ENCODE data around the gene RNLS. TPM values are rescaled to one million over a fixed set of nuclear protein-coding genes. Genes with fewer than 3 reads are reported as not detected.

RNLS gene
- total and polyA plus RNA-seq, 4 donors = 5.8 to 11.6 (median 7.9) TPM

DNA sequence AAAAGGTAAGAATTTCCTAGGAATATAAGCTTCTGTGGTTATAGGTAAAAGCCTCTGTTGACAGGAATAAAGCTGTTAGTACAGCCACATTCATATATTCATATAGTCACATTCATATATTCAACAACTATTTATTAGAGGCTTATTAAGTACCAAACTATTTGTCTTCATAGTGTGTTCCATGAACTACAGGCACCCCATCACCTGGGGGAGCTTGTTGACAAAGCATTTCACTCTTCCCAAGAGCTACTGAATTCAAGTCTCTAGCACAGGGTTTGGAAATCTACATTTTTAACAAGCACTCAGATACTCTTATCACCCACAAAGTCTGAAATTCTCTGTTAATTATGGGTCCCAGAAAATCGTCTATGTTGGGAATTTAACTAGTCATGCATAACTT, 110.6 kb downstream of the RNLS start:
- Histone ChIP-seq H3K9me3 (ENCODE audit: control insufficient read depth in 4 of 4, insufficient read depth in 3 of 4, low read length in 3 of 4) (no peaks in the 10 kb centered on the region), H3K4me1 (ENCODE audit: control insufficient read depth in 5 of 5, insufficient read depth in 5 of 5, low read length in 5 of 5) (peaks cover 0 to 16% (median 0%) of the 10 kb centered on the region in 5 donors), H3K9ac (ENCODE audit: insufficient read depth in 1 of 2, low read length in 2 of 2) (no peak overlapping the region), H3K36me3 (ENCODE audit: control insufficient read depth in 4 of 4, insufficient read depth in 4 of 4, low read length in 4 of 4) (no peaks in the 10 kb centered on the region), H3K27me3 (ENCODE audit: control insufficient read depth in 3 of 3, insufficient read depth in 3 of 3, low read length in 2 of 3) (no peaks in the 10 kb centered on the region), H3K4me3 (no peak overlapping the region), H3K27ac (ENCODE audit: low read depth in 1 of 2, low read length in 1 of 2) (no peak overlapping the region)
- TF ChIP-seq, protein P1, sequence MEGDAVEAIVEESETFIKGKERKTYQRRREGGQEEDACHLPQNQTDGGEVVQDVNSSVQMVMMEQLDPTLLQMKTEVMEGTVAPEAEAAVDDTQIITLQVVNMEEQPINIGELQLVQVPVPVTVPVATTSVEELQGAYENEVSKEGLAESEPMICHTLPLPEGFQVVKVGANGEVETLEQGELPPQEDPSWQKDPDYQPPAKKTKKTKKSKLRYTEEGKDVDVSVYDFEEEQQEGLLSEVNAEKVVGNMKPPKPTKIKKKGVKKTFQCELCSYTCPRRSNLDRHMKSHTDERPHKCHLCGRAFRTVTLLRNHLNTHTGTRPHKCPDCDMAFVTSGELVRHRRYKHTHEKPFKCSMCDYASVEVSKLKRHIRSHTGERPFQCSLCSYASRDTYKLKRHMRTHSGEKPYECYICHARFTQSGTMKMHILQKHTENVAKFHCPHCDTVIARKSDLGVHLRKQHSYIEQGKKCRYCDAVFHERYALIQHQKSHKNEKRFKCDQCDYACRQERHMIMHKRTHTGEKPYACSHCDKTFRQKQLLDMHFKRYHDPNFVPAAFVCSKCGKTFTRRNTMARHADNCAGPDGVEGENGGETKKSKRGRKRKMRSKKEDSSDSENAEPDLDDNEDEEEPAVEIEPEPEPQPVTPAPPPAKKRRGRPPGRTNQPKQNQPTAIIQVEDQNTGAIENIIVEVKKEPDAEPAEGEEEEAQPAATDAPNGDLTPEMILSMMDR (IDR thresholded peaks at IDR 0.05; ENCODE audit: control extremely low read depth, extremely low read depth) = no peak
- WGBS, 2 donors = 58 to 88% methylated on average over 1 of the region's 1 CpG
- DNase-seq (no peak), ATAC-seq (ENCODE audit: insufficient read depth, low FRiP score) (no peak)

DNA sequence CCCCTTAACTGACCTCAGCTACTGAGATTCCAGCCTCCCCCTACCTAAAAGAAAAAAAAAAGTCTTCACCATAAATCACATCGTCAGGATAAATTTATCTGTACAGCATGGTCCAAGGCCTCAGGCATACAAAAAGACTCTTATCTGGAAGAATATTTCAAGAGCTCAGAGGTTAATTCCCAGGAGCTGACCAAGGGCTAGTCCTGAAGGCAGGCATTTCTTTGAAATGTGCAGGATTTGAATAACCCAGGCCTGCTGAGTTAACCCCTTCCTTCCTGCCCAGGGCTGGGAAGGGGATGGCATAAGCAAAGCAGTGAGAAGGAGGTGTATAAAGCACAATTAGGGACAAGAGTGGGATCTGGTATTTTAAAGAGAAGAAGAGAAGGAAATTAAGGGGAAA, 111.2 kb downstream of the RNLS start:
- 55 to 68% methylated on average over 1 of the region's 1 CpG for WGBS, 2 donors
- no peaks in the 10 kb centered on the region for H3K27me3 ChIP-seq (ENCODE audit: control insufficient read depth in 3 of 3, insufficient read depth in 3 of 3, low read length in 2 of 3)
- no peak overlapping the region for H3K9ac ChIP-seq (ENCODE audit: insufficient read depth in 1 of 2, low read length in 2 of 2)
- TF ChIP-seq, protein P1 (IDR thresholded peaks at IDR 0.05; ENCODE audit: control extremely low read depth, extremely low read depth) = no peak
- H3K27ac ChIP-seq (ENCODE audit: low read depth in 1 of 2, low read length in 1 of 2) = no peak overlapping the region
- ATAC-seq (ENCODE audit: insufficient read depth, low FRiP score) = no peak
- DNase-seq = no peak
- peaks cover 0 to 18% (median 0%) of the 10 kb centered on the region in 5 donors for H3K4me1 ChIP-seq (ENCODE audit: control insufficient read depth in 5 of 5, insufficient read depth in 5 of 5, low read length in 5 of 5)
- no peaks in the 10 kb centered on the region for H3K36me3 ChIP-seq (ENCODE audit: control insufficient read depth in 4 of 4, insufficient read depth in 4 of 4, low read length in 4 of 4)
- H3K4me3 ChIP-seq = no peak overlapping the region
- H3K9me3 ChIP-seq (ENCODE audit: control insufficient read depth in 4 of 4, insufficient read depth in 3 of 4, low read length in 3 of 4) = no peaks in the 10 kb centered on the region

DNA sequence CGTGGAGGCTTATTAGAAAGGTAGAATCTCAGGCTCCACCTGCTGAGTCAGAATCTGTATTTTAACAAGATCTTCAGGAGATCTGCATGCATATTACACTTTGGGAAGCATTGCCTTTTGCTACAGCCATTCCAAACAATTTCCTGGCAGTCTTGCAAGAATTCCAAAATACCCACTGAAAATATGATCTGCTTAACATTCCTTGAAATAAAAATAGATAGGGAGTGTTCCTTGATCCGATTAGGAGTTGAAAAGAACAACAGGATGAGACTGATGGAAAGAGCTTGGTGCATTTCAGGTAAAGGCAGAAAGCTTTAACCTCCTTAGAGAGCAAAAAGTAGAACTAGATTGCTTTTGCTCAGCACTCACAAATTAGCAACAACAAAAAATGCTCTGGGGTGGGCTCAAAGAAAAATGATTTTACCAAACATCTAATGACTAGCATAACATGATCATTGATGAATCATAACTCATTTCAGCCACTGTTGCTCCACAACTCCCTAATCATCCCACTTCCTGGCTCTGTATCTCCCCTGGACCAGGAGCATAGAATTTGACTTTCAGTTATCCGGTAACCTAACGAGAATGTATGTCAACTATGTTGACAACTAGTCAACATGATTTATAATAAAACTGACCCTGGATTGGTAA, 115.2 kb downstream of the RNLS start:
- 52 to 72% methylated on average over 4 of the region's 4 CpGs for WGBS, 2 donors

More for the DNA sequence above, 115.2 kb downstream of the RNLS start:
- H3K27me3 ChIP-seq (ENCODE audit: control insufficient read depth in 3 of 3, insufficient read depth in 3 of 3, low read length in 2 of 3) = no peaks in the 10 kb centered on the region
- no peaks in the 10 kb centered on the region for H3K36me3 ChIP-seq (ENCODE audit: control insufficient read depth in 4 of 4, insufficient read depth in 4 of 4, low read length in 4 of 4)
- no peak overlapping the region for H3K9ac ChIP-seq (ENCODE audit: insufficient read depth in 1 of 2, low read length in 2 of 2)
- ATAC-seq (ENCODE audit: insufficient read depth, low FRiP score) (no peak), DNase-seq (no peak)
- H3K9me3 ChIP-seq (ENCODE audit: control insufficient read depth in 4 of 4, insufficient read depth in 3 of 4, low read length in 3 of 4) = no peaks in the 10 kb centered on the region
- no peak overlapping the region for H3K4me3 ChIP-seq
- H3K27ac ChIP-seq (ENCODE audit: low read depth in 1 of 2, low read length in 1 of 2) = no peak overlapping the region
- TF ChIP-seq, protein P1 (IDR thresholded peaks at IDR 0.05; ENCODE audit: control extremely low read depth, extremely low read depth) = no peak
- peaks cover 0 to 8% (median 0%) of the 10 kb centered on the region in 5 donors for H3K4me1 ChIP-seq (ENCODE audit: control insufficient read depth in 5 of 5, insufficient read depth in 5 of 5, low read length in 5 of 5)

Data from lung (tissue), 12 donors.